NB4 (cell line): ENCODE measurements around the gene TRIO.

Experiments used
- DNase-seq: peaks from one replicate; pipeline ENCODE4 v3.0.0; 2010; ENCODE audit warnings: low read depth
- H3K4me3 ChIP-seq: one replicate; pipeline ENCODE4 v1.5.1; 2011; ENCODE audit warnings: mild to moderate bottlenecking, low read depth, low read length, moderate library complexity
- MYC ChIP-seq: IDR thresholded peaks from 2 replicates; pipeline ENCODE4 v1.6.1; 2011; ENCODE audit warnings: low read depth, low read length
- POLR2A ChIP-seq: IDR thresholded peaks from 2 replicates; pipeline ENCODE4 v1.6.1; 2011; ENCODE audit warnings: mild to moderate bottlenecking; ENCODE audit not compliant: insufficient read length; ENCODE audit errors: extremely low read depth
- TF ChIP-seq, protein P1 (sequence below): IDR thresholded peaks from one replicate; pipeline ENCODE4 v1.5.1; 2012; ENCODE audit warnings: low read depth, low read length
- TF ChIP-seq, protein P2 (sequence below): IDR thresholded peaks from 2 replicates; pipeline ENCODE4 v1.6.1; 2011; ENCODE audit warnings: low read depth, low read length

The TRIO gene

DNA sequence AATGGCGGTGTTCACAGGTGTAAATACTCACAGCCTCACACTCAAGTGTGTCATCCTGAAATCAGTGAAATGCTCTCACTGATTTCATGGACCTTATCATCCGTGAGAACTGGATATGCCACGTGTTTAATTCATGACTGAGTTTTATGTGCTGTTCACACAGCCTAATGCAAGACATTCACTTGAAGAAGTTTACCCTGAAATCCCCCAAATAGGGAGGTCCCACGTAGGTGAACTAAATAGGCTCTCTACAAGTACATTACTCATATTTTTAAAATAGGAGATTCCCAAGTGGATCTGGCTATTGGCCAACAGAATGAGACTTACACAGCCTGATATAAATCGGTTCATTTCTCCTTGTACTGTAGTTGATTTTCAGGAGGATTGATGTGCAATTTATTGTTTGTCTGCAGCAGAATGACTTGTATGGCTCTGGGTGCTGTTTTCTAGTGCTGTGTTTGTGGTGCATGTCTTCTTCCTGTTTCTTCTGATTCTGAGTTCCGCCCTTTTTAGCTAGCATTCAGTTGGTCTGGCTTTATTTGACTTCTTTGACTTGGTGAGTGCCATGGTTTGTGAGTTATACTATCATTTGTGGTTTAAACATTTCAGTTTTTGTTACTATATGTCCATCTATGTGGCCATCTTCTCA lies 25.1 kb downstream of the TRIO start:
- TF ChIP-seq, protein P1, sequence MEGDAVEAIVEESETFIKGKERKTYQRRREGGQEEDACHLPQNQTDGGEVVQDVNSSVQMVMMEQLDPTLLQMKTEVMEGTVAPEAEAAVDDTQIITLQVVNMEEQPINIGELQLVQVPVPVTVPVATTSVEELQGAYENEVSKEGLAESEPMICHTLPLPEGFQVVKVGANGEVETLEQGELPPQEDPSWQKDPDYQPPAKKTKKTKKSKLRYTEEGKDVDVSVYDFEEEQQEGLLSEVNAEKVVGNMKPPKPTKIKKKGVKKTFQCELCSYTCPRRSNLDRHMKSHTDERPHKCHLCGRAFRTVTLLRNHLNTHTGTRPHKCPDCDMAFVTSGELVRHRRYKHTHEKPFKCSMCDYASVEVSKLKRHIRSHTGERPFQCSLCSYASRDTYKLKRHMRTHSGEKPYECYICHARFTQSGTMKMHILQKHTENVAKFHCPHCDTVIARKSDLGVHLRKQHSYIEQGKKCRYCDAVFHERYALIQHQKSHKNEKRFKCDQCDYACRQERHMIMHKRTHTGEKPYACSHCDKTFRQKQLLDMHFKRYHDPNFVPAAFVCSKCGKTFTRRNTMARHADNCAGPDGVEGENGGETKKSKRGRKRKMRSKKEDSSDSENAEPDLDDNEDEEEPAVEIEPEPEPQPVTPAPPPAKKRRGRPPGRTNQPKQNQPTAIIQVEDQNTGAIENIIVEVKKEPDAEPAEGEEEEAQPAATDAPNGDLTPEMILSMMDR = no peak
- TF ChIP-seq, protein P2, sequence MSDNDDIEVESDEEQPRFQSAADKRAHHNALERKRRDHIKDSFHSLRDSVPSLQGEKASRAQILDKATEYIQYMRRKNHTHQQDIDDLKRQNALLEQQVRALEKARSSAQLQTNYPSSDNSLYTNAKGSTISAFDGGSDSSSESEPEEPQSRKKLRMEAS = no peak
- TF ChIP-seq POLR2A (no peak), MYC (no peak)
- no peak overlapping the region for H3K4me3 ChIP-seq
- DNase-seq = peak; percentile 39

DNA sequence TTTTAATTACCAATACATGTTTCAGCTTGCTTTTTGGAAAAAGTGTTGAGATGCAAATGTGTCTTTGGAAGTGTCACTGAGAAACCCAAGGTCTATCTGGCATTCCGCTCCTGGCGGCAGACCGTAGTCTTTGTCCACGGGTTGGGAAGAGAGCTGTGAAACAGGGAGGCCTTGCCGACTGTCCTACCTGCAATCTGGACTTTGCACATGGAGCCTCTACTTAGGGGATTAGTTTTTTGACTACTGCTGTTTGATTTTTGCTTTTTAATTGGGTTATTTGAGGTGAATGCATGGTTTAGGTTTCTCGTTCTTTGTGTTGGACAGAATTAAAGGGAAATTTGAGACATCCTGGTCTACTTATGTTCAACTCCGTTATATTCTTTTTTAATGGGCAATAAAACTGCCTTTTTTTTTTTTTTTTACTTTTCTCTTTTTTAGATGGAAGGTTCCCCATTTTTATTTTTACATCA lies 25.7 kb downstream of the TRIO start:
- DNase-seq = no peak
- H3K4me3 ChIP-seq = no peak overlapping the region

DNA sequence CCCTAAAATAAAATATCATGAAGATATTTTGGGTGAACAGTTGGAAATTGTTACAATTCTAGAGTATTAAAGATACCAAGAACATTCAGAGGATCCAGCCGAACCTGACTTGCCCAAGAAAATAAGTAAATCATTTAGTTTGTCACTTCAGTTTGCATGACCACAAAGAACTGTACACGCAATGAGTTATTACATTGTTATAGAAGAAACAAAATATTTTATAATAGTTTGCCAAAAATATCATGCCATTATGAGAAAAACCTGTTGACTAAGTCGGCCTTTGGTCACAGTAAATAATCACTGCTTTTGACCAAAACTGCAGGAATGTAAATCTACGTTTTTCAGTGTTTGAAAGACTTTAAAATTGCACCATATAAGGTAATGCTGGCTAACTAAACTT lies 27.9 kb downstream of the TRIO start:
- DNase-seq = no peak
- TF ChIP-seq MYC (no peak), POLR2A (no peak)
- TF ChIP-seq, protein P2 = no peak
- TF ChIP-seq, protein P1 = no peak
- H3K4me3 ChIP-seq = no peak overlapping the region

More for the DNA sequence above, 25.7 kb downstream of the TRIO start:
- no peak for TF ChIP-seq MYC
- TF ChIP-seq, protein P1 = no peak
- TF ChIP-seq POLR2A = no peak
- TF ChIP-seq, protein P2 = no peak

DNA sequence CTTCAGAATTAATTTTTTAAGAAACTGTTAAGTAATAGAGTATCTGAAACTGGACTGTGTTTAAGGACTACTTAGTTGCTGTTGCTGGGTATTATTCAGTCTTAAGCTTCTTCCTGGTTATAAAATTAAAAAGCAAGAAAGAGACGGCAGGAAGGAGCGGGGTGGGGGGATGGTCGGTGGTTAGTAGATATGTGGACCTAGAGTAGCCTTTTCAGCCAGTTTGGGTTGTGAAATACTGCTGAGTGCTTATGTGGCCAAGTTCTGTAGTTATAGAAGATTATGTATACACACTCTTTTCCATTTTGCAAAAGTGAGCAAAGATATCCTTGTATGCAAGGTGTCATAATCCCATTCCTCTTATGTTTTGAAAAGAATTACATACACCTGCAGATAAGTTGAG lies 28.5 kb downstream of the TRIO start:
- TF ChIP-seq, protein P1 = no peak
- TF ChIP-seq MYC (no peak), POLR2A (no peak)
- TF ChIP-seq, protein P2 = no peak
- DNase-seq = peak; percentile 80
- H3K4me3 ChIP-seq = no peak overlapping the region

DNA sequence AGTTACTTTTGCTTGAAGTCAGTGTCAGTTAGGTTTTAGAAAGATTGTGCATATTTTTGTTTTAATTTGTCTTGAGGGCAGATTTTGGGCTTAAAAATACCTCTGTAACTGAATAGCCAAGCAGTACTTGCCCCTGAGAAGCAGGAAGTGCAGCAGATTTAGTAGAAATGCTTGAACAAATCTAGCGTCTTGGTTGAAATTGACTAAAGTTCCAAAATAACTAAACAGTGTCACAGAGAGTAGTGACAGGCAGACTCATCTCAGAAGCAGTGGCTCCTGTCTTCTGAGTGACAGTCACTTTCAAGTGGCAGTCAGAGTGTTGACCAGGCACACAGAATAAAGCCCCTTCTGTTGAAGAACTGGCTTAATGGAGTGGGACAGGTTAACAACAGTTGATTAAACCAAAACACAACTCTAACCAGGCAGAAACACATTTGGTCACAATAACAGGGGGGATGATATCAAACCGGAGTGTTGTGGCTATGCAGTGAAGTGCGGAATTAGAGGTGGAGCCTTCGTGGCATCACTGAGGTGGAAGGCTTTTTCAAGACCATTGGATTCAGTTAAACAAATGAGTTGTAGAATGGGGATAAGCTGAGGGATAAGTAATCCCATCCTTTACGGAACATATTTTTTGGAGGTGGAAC lies 29.1 kb downstream of the TRIO start:
- TF ChIP-seq, protein P1 = no peak
- TF ChIP-seq, protein P2 = no peak
- TF ChIP-seq MYC (no peak), POLR2A (no peak)
- peak; percentile 10 for DNase-seq
- no peak overlapping the region for H3K4me3 ChIP-seq
